ENCODE results near the gene MPRIP.

DNA sequence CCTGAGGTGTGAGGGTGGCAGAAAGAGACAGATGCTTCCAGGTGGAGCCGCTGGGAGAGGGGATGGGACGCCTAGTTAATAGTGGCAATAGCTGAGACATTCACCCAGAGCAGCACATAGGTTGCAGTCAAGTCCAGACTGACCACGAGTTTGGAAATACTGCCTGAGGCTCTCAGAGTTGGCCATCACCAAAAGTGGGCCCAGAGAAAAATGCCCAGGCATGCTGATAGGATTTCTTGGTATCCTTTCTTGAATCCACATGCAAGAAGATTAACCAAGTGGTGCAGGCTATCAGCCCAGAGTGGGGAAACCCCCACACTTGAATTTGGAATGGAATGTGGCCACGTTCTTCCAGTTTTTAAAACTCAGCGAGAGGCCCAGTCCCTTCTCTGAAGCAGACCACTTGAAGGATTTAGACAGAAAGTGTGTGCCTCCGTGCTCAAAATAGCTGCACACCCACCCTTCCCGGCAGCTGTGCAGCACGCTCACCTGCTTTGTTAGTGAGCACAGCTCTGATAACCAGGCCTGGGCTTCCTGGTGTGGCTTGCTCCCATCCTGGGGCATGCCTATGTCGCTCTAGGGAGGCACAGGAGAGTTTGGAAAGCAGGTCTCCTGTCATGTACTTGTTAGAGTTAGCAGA is 128.2 kb downstream of the MPRIP start:
- TF ChIP-seq, protein P1, sequence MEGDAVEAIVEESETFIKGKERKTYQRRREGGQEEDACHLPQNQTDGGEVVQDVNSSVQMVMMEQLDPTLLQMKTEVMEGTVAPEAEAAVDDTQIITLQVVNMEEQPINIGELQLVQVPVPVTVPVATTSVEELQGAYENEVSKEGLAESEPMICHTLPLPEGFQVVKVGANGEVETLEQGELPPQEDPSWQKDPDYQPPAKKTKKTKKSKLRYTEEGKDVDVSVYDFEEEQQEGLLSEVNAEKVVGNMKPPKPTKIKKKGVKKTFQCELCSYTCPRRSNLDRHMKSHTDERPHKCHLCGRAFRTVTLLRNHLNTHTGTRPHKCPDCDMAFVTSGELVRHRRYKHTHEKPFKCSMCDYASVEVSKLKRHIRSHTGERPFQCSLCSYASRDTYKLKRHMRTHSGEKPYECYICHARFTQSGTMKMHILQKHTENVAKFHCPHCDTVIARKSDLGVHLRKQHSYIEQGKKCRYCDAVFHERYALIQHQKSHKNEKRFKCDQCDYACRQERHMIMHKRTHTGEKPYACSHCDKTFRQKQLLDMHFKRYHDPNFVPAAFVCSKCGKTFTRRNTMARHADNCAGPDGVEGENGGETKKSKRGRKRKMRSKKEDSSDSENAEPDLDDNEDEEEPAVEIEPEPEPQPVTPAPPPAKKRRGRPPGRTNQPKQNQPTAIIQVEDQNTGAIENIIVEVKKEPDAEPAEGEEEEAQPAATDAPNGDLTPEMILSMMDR (conservative IDR thresholded peaks at IDR 0.05) = no peak
- TF ChIP-seq EZH2 (IDR thresholded peaks at IDR 0.05; ENCODE audit: low read depth) = no peak

All from PC-9 (cell line).